PC-9 (cell line): ENCODE measurements around the gene CHCHD4. TPM values are rescaled to one million over a fixed set of nuclear protein-coding genes. Genes with fewer than 3 reads are reported as not detected.

Experiments
- BruUV-seq: library from RNA; stranded (reverse); fragments of 400-500 nt; replicated peaks from 2 replicates; lab custom pipeline; 2021; lab: Mats Ljungman, UMichigan
- CTCF ChIA-PET: fragments of 300-600 bp; sonication (Branson Sonifier 250); formaldehyde crosslinking; loops from one replicate; lab custom pipeline; 2022; ENCODE audit warnings: antibody characterized with exemption; lab: Charles Lee
- POLR2A ChIA-PET: fragments of 300-600 bp; sonication (Branson Sonifier 250); formaldehyde crosslinking; loops from one replicate; lab custom pipeline; 2022; ENCODE audit warnings: antibody characterized with exemption; ENCODE audit not compliant: unreplicated experiment; lab: Charles Lee
- DNase-seq, 2 experiments: peaks; one replicate each; pipeline versions ENCODE4 v3.0.0 to v3.0.0-alpha.2; 2015 to 2022; ENCODE audit warnings: mixed read lengths in 1 of 2
- H2AFZ ChIP-seq: fragments of 200-600 bp; sonication (generic); 2 replicates; pipeline ENCODE4 v1.8.1; 2017; ENCODE audit warnings: antibody characterized with exemption
- H3F3A ChIP-seq: fragments of 200-600 bp; sonication (generic); 2 replicates; pipeline ENCODE4 v1.8.1; 2017; ENCODE audit warnings: antibody characterized with exemption, mild to moderate bottlenecking, low read depth; ENCODE audit not compliant: insufficient read depth
- H3K27ac ChIP-seq: fragments of 200-600 bp; sonication (generic); 2 replicates; pipeline ENCODE4 v1.6.1; 2016; ENCODE audit warnings: mixed run types
- H3K27me3 ChIP-seq: fragments of 200-600 bp; sonication (generic); 2 replicates; pipeline ENCODE4 v1.6.1; 2016; ENCODE audit warnings: low read depth, mixed run types; ENCODE audit not compliant: insufficient read depth
- H3K36me3 ChIP-seq: fragments of 200-600 bp; sonication (generic); 2 replicates; pipeline ENCODE4 v1.6.1; 2016; ENCODE audit warnings: low read depth, mixed run types
- H3K4me1 ChIP-seq: fragments of 200-600 bp; sonication (generic); replicated peaks from 2 replicates; pipeline ENCODE4 v1.6.1; 2016; ENCODE audit warnings: mixed run types; ENCODE audit not compliant: insufficient read depth
- H3K4me2 ChIP-seq: fragments of 200-600 bp; sonication (generic); 2 replicates; pipeline ENCODE4 v1.6.1; 2017; ENCODE audit warnings: mixed run types
- H3K4me3 ChIP-seq: fragments of 200-600 bp; sonication (generic); 2 replicates; pipeline ENCODE4 v1.6.1; 2016; ENCODE audit warnings: mixed run types
- H3K79me2 ChIP-seq: fragments of 200-600 bp; sonication (generic); 2 replicates; pipeline ENCODE4 v1.6.1; 2017; ENCODE audit warnings: low read depth, mixed run types
- H3K9me2 ChIP-seq: fragments of 200-600 bp; sonication (generic); 2 replicates; pipeline ENCODE4 v1.8.1; 2017; ENCODE audit warnings: mild to moderate bottlenecking; ENCODE audit not compliant: insufficient read depth
- H3K9me3 ChIP-seq: fragments of 200-600 bp; sonication (generic); 2 replicates; pipeline ENCODE4 v1.8.1; 2016; ENCODE audit warnings: low read depth; ENCODE audit not compliant: insufficient read depth
- H4K20me1 ChIP-seq: fragments of 200-600 bp; sonication (generic); 2 replicates; pipeline ENCODE4 v1.8.1; 2017; ENCODE audit not compliant: insufficient read depth
- EZH2 ChIP-seq: fragments of 200-600 bp; sonication (generic); IDR thresholded peaks from 2 replicates; pipeline ENCODE4 v1.8.0; 2017; ENCODE audit warnings: antibody characterized with exemption, low read depth
- intact Hi-C: fragments of 100-400 bp; cut with micrococcal nuclease; formaldehyde crosslinking; loops from one replicate; pipeline ENCODE4 v1.10.0; 2022; ENCODE audit not compliant: unreplicated experiment
- total RNA-seq: library from RNA; stranded (reverse); gene quantifications from 2 replicates; pipeline ENCODE4 v1.2.3, GENCODE V29; 2021
- TF ChIP-seq, protein P1 (sequence below): fragments of 200-600 bp; sonication (generic); conservative IDR thresholded peaks from 2 replicates; pipeline ENCODE4 v1.6.1; 2017; ENCODE audit warnings: mixed run types, antibody characterized with exemption, mild to moderate bottlenecking, moderate library complexity

CHCHD4 gene
- total RNA-seq, 1 experiment from 2014 or later, result 17.6 TPM

DNA sequence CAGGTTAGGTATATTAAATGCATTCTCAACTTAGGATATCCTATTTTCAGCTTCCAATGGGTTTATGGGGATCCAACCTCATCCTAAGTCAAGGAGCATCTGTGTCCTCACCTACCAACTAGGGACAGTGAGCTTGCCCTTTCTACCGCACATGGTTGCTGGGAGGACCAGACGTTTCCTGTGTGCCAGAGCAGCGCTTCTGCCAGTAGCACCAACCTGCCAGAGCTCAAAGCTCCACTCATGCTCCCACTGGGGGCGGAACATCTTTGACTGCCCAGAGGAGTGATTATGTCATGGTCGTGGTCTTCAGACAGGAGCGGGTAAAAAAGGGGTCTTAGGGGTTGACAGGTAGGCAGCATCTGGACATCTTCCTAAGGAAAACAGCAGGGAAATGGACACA lies 29.0 kb upstream of the CHCHD4 start:
- peaks cover 11% of the 10 kb centered on the region; the same call in 1 of the 2 replicates for H3K36me3 ChIP-seq
- POLR2A ChIA-PET, result interaction anchor here (0.5 kb wide), 1 partner anchor 29 kb away, joined by 3 read pairs; the partner anchor contains the start of genes CHCHD4 and TMEM43
- H2AFZ ChIP-seq, result no peak overlapping the region
- TF ChIP-seq, protein P1, sequence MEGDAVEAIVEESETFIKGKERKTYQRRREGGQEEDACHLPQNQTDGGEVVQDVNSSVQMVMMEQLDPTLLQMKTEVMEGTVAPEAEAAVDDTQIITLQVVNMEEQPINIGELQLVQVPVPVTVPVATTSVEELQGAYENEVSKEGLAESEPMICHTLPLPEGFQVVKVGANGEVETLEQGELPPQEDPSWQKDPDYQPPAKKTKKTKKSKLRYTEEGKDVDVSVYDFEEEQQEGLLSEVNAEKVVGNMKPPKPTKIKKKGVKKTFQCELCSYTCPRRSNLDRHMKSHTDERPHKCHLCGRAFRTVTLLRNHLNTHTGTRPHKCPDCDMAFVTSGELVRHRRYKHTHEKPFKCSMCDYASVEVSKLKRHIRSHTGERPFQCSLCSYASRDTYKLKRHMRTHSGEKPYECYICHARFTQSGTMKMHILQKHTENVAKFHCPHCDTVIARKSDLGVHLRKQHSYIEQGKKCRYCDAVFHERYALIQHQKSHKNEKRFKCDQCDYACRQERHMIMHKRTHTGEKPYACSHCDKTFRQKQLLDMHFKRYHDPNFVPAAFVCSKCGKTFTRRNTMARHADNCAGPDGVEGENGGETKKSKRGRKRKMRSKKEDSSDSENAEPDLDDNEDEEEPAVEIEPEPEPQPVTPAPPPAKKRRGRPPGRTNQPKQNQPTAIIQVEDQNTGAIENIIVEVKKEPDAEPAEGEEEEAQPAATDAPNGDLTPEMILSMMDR, result no peak
- no peak for TF ChIP-seq EZH2
- no peaks in the 10 kb centered on the region for H3K9me2 ChIP-seq
- no peak overlapping the region for H3K4me2 ChIP-seq
- H3F3A ChIP-seq, result no peaks in the 10 kb centered on the region
- DNase-seq, result no peak
- no peaks in the 10 kb centered on the region for H3K79me2 ChIP-seq
- no TSS peak for BruUV-seq
- no peaks in the 10 kb centered on the region for H3K4me1 ChIP-seq
- H4K20me1 ChIP-seq, result no peaks in the 10 kb centered on the region
- CTCF ChIA-PET, result no interaction called here
- H3K9me3 ChIP-seq, result no peaks in the 10 kb centered on the region
- no peak overlapping the region for H3K27ac ChIP-seq
- intact Hi-C loops, result no loop called here
- H3K27me3 ChIP-seq, result no peaks in the 10 kb centered on the region
- H3K4me3 ChIP-seq, result no peak overlapping the region

DNA sequence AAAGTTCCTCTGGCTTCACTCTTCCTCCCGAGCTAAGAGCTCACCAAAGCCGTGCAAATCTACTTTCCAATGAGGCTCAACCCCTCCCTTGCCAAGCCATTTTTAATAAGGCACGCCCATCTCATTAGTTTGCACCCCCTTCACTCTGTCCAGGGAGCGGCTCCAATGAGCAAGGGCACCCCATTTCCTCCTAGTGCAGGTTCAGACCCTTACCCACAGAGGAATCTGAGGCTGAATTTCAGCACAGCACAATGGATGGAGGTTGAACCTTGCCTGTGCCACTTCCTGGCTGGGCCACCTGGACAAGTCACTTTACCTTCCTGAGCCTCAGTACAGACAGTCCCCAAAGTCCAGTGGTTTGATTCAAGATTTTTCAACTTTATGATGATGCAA lies 28.3 kb upstream of the CHCHD4 start:
- Histone ChIP-seq H3K4me1 (no peaks in the 10 kb centered on the region), H3K9me2 (no peaks in the 10 kb centered on the region), H2AFZ (no peak overlapping the region), H3K79me2 (no peaks in the 10 kb centered on the region), H3K4me3 (no peak overlapping the region), H3K27me3 (no peaks in the 10 kb centered on the region), H4K20me1 (no peaks in the 10 kb centered on the region), H3K27ac (no peak overlapping the region), H3F3A (no peaks in the 10 kb centered on the region), H3K4me2 (no peak overlapping the region), H3K9me3 (no peaks in the 10 kb centered on the region), H3K36me3 (0 out of 2 replicates have a peak, but pooled peaks cover 6% of the 10 kb centered on the region)
- TF ChIP-seq, protein P1, result no peak
- no peak for TF ChIP-seq EZH2
- no TSS peak for BruUV-seq
- ChIA-PET CTCF (no interaction called here), POLR2A (interaction anchor here (0.6 kb wide), 1 partner anchor 218 kb away, joined by 3 read pairs; no protein-coding TSS in a partner anchor)
- intact Hi-C loops, result no loop called here
- no peak for DNase-seq

DNA sequence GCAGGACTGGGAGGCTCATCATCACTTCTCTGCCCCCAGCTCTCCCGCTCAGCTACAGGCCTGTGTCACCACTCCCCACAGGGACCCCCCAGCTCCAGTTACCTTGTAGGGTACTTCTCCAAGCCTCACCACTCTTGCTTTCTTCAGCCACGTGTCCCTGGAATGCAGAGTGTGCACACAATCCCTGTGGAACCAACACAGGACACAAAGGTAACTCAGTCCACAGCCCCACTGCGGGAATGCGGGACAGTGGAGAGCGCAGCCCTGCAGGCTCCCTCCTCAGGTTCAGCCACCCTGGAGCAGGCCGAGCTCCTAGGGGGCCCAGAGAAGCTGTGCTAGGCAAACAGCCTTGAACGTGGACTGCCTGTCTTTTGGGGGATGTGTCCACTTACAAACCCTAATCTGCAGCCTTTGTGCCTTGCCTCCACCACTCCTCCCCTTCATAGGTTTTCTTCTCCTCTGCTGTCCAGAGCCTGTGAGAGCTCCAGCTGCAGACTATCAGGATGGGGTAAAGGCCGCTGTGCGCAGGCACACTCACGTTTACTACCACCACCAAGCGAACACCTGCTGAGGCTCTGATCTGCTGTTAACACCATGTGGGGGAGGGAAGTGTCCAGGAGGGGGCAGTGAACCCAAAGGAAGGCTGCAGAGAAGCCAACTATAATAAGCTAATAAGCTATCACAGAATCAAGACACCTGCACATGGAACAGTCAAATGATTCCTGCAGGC lies 27.7 kb upstream of the CHCHD4 start:
- Histone ChIP-seq H3K36me3 (0 out of 2 replicates have a peak, but pooled peaks cover 4% of the 10 kb centered on the region), H3K4me2 (no peak overlapping the region), H3K79me2 (no peaks in the 10 kb centered on the region), H3K27me3 (no peaks in the 10 kb centered on the region), H4K20me1 (no peaks in the 10 kb centered on the region), H3K4me3 (no peak overlapping the region), H3F3A (no peaks in the 10 kb centered on the region), H2AFZ (no peak overlapping the region), H3K9me3 (no peaks in the 10 kb centered on the region), H3K27ac (no peak overlapping the region), H3K4me1 (no peaks in the 10 kb centered on the region), H3K9me2 (no peaks in the 10 kb centered on the region)
- ChIA-PET POLR2A (interaction anchor here (0.6 kb wide), 1 partner anchor 219 kb away, joined by 3 read pairs; no protein-coding TSS in a partner anchor), CTCF (no interaction called here)
- no peak for DNase-seq
- TF ChIP-seq EZH2, result no peak
- TF ChIP-seq, protein P1, result peak; percentile 53; the same call in 1 of the 2 replicates
- intact Hi-C loops, result no loop called here
- BruUV-seq, result no TSS peak
